Right lobe of liver (tissue), 4 donors: ENCODE data around the gene NAXE.
A peak's percentile ranks its signal among the peaks of the same experiment; 100 is the strongest.

Experiments
- POLR2A ChIP-seq: fragments of 450-650 bp; IDR thresholded peaks from one replicate; pipeline ENCODE4 v1.6.1; 2017; ENCODE audit warnings: antibody characterized with exemption, mild to moderate bottlenecking
- TF ChIP-seq, protein P1 (sequence below), 4 donors: fragments of 200-600 bp in 3 of 4; fragments of 450-650 bp in 1 of 4; IDR thresholded peaks; one replicate each; pipeline versions ENCODE4 v1.5.1 to v1.8.0; 2016 to 2022; ENCODE audit warnings: antibody characterized with exemption in 4 of 4, mild to moderate bottlenecking in 2 of 4
- donor health status: DM: no; HTN: no; CAD: no.
- donor health status: DM: no; HTN: no; CAD: no.
- donor health status: DM: no; HTN: yes; CAD: no.

DNA sequence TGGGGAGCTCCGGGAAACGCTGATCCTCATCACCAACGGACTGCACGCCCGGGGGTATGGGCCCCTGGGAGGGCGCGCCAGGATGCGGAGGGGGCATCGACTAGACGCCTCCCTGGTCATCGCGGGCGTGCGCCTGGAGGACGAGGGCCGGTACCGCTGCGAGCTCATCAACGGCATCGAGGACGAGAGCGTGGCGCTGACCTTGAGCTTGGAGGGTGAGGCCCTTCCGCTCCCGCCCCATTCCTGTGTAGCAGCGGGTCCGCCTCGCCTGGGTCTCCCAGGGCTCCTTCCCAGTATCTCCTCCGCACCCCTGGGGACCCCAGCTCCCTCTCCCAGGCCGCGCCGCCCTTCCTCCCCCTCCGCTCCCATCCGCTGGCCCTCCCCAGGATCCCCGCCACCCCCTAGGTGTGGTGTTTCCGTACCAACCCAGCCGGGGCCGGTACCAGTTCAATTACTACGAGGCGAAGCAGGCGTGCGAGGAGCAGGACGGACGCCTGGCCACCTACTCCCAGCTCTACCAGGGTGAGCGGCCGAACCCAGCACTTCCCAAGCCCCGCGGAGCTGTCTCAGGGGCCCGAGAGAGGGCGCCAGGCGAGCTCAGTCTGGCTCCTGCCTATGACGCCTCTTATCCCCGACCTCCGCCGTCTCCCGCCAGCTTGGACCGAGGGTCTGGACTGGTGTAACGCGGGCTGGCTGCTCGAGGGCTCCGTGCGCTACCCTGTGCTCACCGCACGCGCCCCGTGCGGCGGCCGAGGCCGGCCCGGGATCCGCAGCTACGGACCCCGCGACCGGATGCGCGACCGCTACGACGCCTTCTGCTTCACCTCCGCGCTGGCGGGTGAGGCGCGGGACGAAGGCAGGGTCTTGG lies 32.6 kb downstream of the NAXE start:
- TF ChIP-seq, protein P1, sequence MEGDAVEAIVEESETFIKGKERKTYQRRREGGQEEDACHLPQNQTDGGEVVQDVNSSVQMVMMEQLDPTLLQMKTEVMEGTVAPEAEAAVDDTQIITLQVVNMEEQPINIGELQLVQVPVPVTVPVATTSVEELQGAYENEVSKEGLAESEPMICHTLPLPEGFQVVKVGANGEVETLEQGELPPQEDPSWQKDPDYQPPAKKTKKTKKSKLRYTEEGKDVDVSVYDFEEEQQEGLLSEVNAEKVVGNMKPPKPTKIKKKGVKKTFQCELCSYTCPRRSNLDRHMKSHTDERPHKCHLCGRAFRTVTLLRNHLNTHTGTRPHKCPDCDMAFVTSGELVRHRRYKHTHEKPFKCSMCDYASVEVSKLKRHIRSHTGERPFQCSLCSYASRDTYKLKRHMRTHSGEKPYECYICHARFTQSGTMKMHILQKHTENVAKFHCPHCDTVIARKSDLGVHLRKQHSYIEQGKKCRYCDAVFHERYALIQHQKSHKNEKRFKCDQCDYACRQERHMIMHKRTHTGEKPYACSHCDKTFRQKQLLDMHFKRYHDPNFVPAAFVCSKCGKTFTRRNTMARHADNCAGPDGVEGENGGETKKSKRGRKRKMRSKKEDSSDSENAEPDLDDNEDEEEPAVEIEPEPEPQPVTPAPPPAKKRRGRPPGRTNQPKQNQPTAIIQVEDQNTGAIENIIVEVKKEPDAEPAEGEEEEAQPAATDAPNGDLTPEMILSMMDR (IDR thresholded peaks at IDR 0.05), result peak in 3 of 4 donors; percentile 19 to 25 (median 20)
- TF ChIP-seq POLR2A, result no peak
